Liver (tissue), 9 donors: Measurements from ENCODE around the gene MBNL2. TPM values are rescaled to one million over a fixed set of nuclear protein-coding genes. Genes with fewer than 3 reads are reported as not detected.

ENCODE experiments used
- DNase-seq: peaks from one replicate; pipeline ENCODE4 v3.0.0-alpha.2; 2017; ENCODE audit warnings: low spot score
- H3K27ac ChIP-seq, 2 donors: one replicate each; pipeline ENCODE4 v1.7.0; 2013; ENCODE audit warnings: inconsistent platforms in 2 of 2, low read length in 2 of 2, control low read depth in 1 of 2, low read depth in 1 of 2, mild to moderate bottlenecking in 1 of 2
- H3K27me3 ChIP-seq, 4 donors: one replicate each; pipeline versions ENCODE4 v1.6.1 to v1.7.0; 2013; ENCODE audit warnings: low read length in 3 of 4, inconsistent platforms in 1 of 4, mild to moderate bottlenecking in 1 of 4, moderate library complexity in 1 of 4; ENCODE audit not compliant: control insufficient read depth in 4 of 4, insufficient read depth in 4 of 4
- H3K36me3 ChIP-seq, 4 donors: one replicate each; pipeline versions ENCODE4 v1.6.1 to v1.7.0; 2013; ENCODE audit warnings: low read length in 3 of 4, mild to moderate bottlenecking in 3 of 4, low read depth in 1 of 4, moderate library complexity in 1 of 4; ENCODE audit not compliant: control insufficient read depth in 4 of 4, insufficient read depth in 3 of 4
- H3K4me1 ChIP-seq, 4 donors: one replicate each; pipeline versions ENCODE4 v1.6.1 to v1.7.0; 2013; ENCODE audit warnings: low read length in 3 of 4, mild to moderate bottlenecking in 3 of 4, moderate library complexity in 1 of 4; ENCODE audit not compliant: control insufficient read depth in 4 of 4, insufficient read depth in 4 of 4
- H3K4me3 ChIP-seq, 3 donors: one replicate each; pipeline versions ENCODE4 v1.6.1 to v1.7.0; 2013; ENCODE audit warnings: low read length in 3 of 3, control low read depth in 1 of 3, low read depth in 1 of 3, mild to moderate bottlenecking in 1 of 3
- H3K9ac ChIP-seq, 2 donors: one replicate each; pipeline ENCODE4 v1.7.0; 2013; ENCODE audit warnings: low read length in 2 of 2, mild to moderate bottlenecking in 2 of 2, moderate library complexity in 2 of 2, control low read depth in 1 of 2, low read depth in 1 of 2
- H3K9me3 ChIP-seq, 4 donors: one replicate each; pipeline versions ENCODE4 v1.6.1 to v1.7.0; 2013; ENCODE audit warnings: low read length in 3 of 4; ENCODE audit not compliant: control insufficient read depth in 4 of 4
- FOXA2 ChIP-seq: IDR thresholded peaks from 2 replicates; pipeline ENCODE4 v1.6.1; 2016; ENCODE audit warnings: antibody characterized with exemption
- GABPA ChIP-seq, 2 donors: IDR thresholded peaks in 1 of 2; conservative IDR thresholded peaks in 1 of 2; 2 replicates each; pipeline ENCODE4 v1.6.1; 2016; ENCODE audit warnings: antibody characterized with exemption in 2 of 2, mild to moderate bottlenecking in 1 of 2, moderate library complexity in 1 of 2
- HNF4A ChIP-seq, 2 donors: conservative IDR thresholded peaks; 2 replicates each; pipeline ENCODE4 v1.6.1; 2016; ENCODE audit warnings: antibody characterized with exemption in 2 of 2, mild to moderate bottlenecking in 2 of 2
- HNF4G ChIP-seq: IDR thresholded peaks from 2 replicates; pipeline ENCODE4 v1.6.1; 2016; ENCODE audit warnings: antibody characterized with exemption
- JUND ChIP-seq, 2 donors: IDR thresholded peaks; 2 replicates each; pipeline ENCODE4 v1.6.1; 2016; ENCODE audit warnings: antibody characterized with exemption in 2 of 2
- RAD21 ChIP-seq, 2 donors: IDR thresholded peaks; 2 replicates each; pipeline ENCODE4 v1.6.1; 2016; ENCODE audit warnings: antibody characterized with exemption in 2 of 2, mild to moderate bottlenecking in 2 of 2
- RXRA ChIP-seq, 2 donors: IDR thresholded peaks; 2 replicates each; pipeline ENCODE4 v1.6.1; 2017 to 2018; ENCODE audit warnings: antibody characterized with exemption in 2 of 2, mild to moderate bottlenecking in 1 of 2
- SP1 ChIP-seq: IDR thresholded peaks from 2 replicates; pipeline ENCODE4 v1.6.1; 2018; ENCODE audit warnings: antibody characterized with exemption, mild to moderate bottlenecking
- TAF1 ChIP-seq: conservative IDR thresholded peaks from 2 replicates; pipeline ENCODE4 v1.6.1; 2016; ENCODE audit warnings: antibody characterized with exemption, mild to moderate bottlenecking
- YY1 ChIP-seq: IDR thresholded peaks from 2 replicates; pipeline ENCODE4 v1.6.1; 2016; ENCODE audit warnings: antibody characterized with exemption, mild to moderate bottlenecking
- WGBS: extraction: QIAGEN DNeasy Blood & Tissue Kit; methylation state at CpG from one replicate; pipeline ENCODE4 v1.1.7; 2013; 5-methylcytosine and 5-hydroxymethylcytosine counted together
- polyA plus RNA-seq, 2 donors: library from polyadenylated mRNA; stranded (reverse) in 1 of 2; unstranded in 1 of 2; fragments of 200-250 nt in 1 of 2; fragments of >200 nt in 1 of 2; fragmentation: Nextera tagmentation in 1 of 2; extraction: Ambion mirVana in 1 of 2; gene quantifications; one replicate each; pipeline versions ENCODE4 v1.2.1 to v1.2.3, GENCODE V29; 2013 to 2015
- total RNA-seq, 2 donors: library from RNA; depleted of rRNA; stranded (reverse); fragments of >200 nt; gene quantifications; one replicate each; pipeline ENCODE4 v1.2.3, GENCODE V29; 2014
- TF ChIP-seq, protein P1 (sequence below): IDR thresholded peaks from 2 replicates; pipeline ENCODE4 v1.6.1; 2016; ENCODE audit warnings: antibody characterized with exemption
- TF ChIP-seq, protein P2 (sequence below): IDR thresholded peaks from 2 replicates; pipeline ENCODE4 v1.6.1; 2016; ENCODE audit warnings: antibody characterized with exemption
- TF ChIP-seq, protein P3 (sequence below): fragments of 150-350 bp; IDR thresholded peaks from 2 replicates; pipeline ENCODE4 v1.5.1; 2017; ENCODE audit warnings: improper control_type of control experiment, low read depth, low read length; ENCODE audit not compliant: missing input control
- TF ChIP-seq, protein P4 (sequence below): IDR thresholded peaks from 2 replicates; pipeline ENCODE4 v1.6.1; 2016; ENCODE audit warnings: antibody characterized with exemption, mild to moderate bottlenecking
- TF ChIP-seq, protein P5 (sequence below): IDR thresholded peaks from 2 replicates; pipeline ENCODE4 v1.6.1; 2016; ENCODE audit warnings: antibody characterized with exemption
- donor health status: healthy.
- donor health status: healthy.
- donor health status: healthy.
- donor health status: healthy.
- donor health status: healthy.

The MBNL2 gene
- total and polyA plus RNA-seq, 4 donors: 16.0 to 49.6 (median 36.8) TPM

DNA sequence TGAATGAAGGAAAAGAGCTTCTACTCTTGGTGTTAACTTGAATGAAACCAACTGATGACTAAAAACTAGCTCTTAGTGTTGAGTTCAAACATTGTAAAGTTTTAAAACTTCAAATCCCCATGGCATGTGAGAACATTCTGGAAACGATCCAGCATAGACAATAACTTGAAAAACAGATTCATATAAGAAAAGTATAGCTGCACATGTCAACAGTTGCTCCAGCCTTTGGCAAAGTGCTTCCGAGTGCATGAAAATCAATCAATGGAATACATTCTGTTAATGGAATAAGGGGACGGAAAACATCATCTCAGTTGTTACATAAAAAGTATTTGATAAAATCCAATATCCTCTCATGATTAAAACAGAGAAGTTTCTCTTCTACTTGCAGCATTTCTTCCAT, 89.8 kb downstream of the MBNL2 start:
- 88% methylated on average over 3 of the region's 3 CpGs for WGBS
- no peak for DNase-seq
- peaks cover 0 to 2% (median 0%) of the 10 kb centered on the region in 4 donors for H3K9me3 ChIP-seq
- no peaks in the 10 kb centered on the region for H3K27me3 ChIP-seq
- no peak for TF ChIP-seq YY1
- TF ChIP-seq, protein P1, sequence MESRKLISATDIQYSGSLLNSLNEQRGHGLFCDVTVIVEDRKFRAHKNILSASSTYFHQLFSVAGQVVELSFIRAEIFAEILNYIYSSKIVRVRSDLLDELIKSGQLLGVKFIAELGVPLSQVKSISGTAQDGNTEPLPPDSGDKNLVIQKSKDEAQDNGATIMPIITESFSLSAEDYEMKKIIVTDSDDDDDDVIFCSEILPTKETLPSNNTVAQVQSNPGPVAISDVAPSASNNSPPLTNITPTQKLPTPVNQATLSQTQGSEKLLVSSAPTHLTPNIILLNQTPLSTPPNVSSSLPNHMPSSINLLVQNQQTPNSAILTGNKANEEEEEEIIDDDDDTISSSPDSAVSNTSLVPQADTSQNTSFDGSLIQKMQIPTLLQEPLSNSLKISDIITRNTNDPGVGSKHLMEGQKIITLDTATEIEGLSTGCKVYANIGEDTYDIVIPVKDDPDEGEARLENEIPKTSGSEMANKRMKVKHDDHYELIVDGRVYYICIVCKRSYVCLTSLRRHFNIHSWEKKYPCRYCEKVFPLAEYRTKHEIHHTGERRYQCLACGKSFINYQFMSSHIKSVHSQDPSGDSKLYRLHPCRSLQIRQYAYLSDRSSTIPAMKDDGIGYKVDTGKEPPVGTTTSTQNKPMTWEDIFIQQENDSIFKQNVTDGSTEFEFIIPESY: no peak
- TF ChIP-seq FOXA2: no peak
- TF ChIP-seq, protein P2, sequence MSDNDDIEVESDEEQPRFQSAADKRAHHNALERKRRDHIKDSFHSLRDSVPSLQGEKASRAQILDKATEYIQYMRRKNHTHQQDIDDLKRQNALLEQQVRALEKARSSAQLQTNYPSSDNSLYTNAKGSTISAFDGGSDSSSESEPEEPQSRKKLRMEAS: no peak
- TF ChIP-seq HNF4G: no peak
- TF ChIP-seq SP1: no peak
- TF ChIP-seq, protein P3, sequence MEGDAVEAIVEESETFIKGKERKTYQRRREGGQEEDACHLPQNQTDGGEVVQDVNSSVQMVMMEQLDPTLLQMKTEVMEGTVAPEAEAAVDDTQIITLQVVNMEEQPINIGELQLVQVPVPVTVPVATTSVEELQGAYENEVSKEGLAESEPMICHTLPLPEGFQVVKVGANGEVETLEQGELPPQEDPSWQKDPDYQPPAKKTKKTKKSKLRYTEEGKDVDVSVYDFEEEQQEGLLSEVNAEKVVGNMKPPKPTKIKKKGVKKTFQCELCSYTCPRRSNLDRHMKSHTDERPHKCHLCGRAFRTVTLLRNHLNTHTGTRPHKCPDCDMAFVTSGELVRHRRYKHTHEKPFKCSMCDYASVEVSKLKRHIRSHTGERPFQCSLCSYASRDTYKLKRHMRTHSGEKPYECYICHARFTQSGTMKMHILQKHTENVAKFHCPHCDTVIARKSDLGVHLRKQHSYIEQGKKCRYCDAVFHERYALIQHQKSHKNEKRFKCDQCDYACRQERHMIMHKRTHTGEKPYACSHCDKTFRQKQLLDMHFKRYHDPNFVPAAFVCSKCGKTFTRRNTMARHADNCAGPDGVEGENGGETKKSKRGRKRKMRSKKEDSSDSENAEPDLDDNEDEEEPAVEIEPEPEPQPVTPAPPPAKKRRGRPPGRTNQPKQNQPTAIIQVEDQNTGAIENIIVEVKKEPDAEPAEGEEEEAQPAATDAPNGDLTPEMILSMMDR: no peak
- TF ChIP-seq RAD21 (IDR thresholded peaks at IDR 0.05): no peak
- no peak for TF ChIP-seq RXRA (IDR thresholded peaks at IDR 0.05)
- no peak for TF ChIP-seq GABPA (IDR thresholded peaks at IDR 0.05 in 1 of 2, conservative IDR thresholded peaks at IDR 0.05 in 1 of 2)
- TF ChIP-seq, protein P4, sequence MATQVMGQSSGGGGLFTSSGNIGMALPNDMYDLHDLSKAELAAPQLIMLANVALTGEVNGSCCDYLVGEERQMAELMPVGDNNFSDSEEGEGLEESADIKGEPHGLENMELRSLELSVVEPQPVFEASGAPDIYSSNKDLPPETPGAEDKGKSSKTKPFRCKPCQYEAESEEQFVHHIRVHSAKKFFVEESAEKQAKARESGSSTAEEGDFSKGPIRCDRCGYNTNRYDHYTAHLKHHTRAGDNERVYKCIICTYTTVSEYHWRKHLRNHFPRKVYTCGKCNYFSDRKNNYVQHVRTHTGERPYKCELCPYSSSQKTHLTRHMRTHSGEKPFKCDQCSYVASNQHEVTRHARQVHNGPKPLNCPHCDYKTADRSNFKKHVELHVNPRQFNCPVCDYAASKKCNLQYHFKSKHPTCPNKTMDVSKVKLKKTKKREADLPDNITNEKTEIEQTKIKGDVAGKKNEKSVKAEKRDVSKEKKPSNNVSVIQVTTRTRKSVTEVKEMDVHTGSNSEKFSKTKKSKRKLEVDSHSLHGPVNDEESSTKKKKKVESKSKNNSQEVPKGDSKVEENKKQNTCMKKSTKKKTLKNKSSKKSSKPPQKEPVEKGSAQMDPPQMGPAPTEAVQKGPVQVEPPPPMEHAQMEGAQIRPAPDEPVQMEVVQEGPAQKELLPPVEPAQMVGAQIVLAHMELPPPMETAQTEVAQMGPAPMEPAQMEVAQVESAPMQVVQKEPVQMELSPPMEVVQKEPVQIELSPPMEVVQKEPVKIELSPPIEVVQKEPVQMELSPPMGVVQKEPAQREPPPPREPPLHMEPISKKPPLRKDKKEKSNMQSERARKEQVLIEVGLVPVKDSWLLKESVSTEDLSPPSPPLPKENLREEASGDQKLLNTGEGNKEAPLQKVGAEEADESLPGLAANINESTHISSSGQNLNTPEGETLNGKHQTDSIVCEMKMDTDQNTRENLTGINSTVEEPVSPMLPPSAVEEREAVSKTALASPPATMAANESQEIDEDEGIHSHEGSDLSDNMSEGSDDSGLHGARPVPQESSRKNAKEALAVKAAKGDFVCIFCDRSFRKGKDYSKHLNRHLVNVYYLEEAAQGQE: no peak
- no peak for TF ChIP-seq JUND (IDR thresholded peaks at IDR 0.05)
- TF ChIP-seq HNF4A (conservative IDR thresholded peaks at IDR 0.05): no peak
- TF ChIP-seq TAF1: no peak
- no peak overlapping the region for H3K4me3 ChIP-seq
- H3K4me1 ChIP-seq: peaks cover 15 to 40% (median 24%) of the 10 kb centered on the region in 4 donors
- peaks cover 0 to 3% (median under 1%) of the 10 kb centered on the region in 4 donors for H3K36me3 ChIP-seq
- H3K9ac ChIP-seq: no peak overlapping the region
- H3K27ac ChIP-seq: no peak overlapping the region

DNA sequence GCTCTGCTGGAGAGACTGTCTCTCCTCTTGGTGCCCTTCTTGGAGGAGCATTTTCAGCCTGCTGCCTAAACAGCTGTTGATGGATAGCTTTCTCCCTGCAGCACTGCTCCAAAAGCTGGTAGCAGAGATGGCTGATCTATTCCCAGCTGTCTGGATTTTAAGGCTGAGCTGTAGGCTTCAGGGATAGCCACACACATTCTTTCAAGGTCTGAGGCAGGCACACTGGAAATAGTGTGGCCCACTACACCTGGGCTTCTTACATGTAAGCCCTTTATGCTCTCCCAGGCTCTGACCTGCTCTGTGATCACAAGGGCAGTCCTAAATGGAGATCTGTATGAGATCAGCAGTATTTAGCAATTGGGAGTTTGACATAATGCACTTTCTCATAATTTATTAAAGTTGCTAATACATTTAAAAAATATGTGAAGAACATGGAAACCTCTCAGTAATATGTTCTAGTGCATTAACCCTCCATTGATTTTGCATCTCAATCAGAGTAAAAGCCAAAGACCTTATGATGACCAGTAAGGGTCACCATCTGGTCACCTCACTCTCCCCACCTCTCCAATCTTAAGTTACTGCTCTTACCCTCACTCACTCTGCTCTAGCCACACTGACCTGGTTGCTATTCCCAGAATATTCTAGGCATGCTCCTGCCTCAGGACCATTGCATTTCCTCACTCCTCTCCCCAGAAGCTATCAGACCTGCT, 91.6 kb downstream of the MBNL2 start:
- no peak overlapping the region for H3K27ac ChIP-seq
- H3K27me3 ChIP-seq: no peaks in the 10 kb centered on the region
- no peak for DNase-seq
- H3K9me3 ChIP-seq: peaks cover 0 to 2% (median 0%) of the 10 kb centered on the region in 4 donors
- peaks cover 1 to 25% (median 10%) of the 10 kb centered on the region in 4 donors for H3K4me1 ChIP-seq
- peaks cover 0 to 5% (median under 1%) of the 10 kb centered on the region in 4 donors for H3K36me3 ChIP-seq
- H3K4me3 ChIP-seq: no peak overlapping the region
- H3K9ac ChIP-seq: no peak overlapping the region
- TF ChIP-seq, protein P2: no peak
- TF ChIP-seq, protein P3: no peak
- no peak for TF ChIP-seq FOXA2
- TF ChIP-seq JUND (IDR thresholded peaks at IDR 0.05): no peak
- TF ChIP-seq, protein P4: no peak
- TF ChIP-seq SP1: no peak
- no peak for TF ChIP-seq GABPA (IDR thresholded peaks at IDR 0.05 in 1 of 2, conservative IDR thresholded peaks at IDR 0.05 in 1 of 2)
- TF ChIP-seq, protein P5, sequence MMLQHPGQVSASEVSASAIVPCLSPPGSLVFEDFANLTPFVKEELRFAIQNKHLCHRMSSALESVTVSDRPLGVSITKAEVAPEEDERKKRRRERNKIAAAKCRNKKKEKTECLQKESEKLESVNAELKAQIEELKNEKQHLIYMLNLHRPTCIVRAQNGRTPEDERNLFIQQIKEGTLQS: no peak
- TF ChIP-seq RXRA (IDR thresholded peaks at IDR 0.05): no peak
- TF ChIP-seq HNF4A (conservative IDR thresholded peaks at IDR 0.05): no peak
